Measurements from ENCODE around the gene MAFF.
A peak's percentile ranks its signal among the peaks of the same experiment; 100 is the strongest.
"Not testable (repeated sequence)": the region's sequence is repeated elsewhere in the genome, so short reads cannot be mapped to it uniquely, and the experiment has no call there.

The MAFF gene

GRCh38 chr22:38177926-38178604, 23.7 kb upstream of the MAFF start:
- peak; percentile 63 for DNase-seq

GRCh38 chr22:38178605-38178937, 23.2 kb upstream of the MAFF start:
- not testable (repeated sequence) for DNase-seq

GRCh38 chr22:38180841-38181452, 20.8 kb upstream of the MAFF start:
- no peak for DNase-seq

GRCh38 chr22:38181453-38182200, 20.2 kb upstream of the MAFF start, which contains the start of gene PLA2G6:
Gene PLA2G6, minus strand, starts transcription at chr22:38181830. Its CDS starts 12,404 bp downstream, at chr22:38169426.
- DNase-seq = peak; percentile 75

GRCh38 chr22:38184788-38185187, 17.0 kb upstream of the MAFF start:
- DNase-seq = no peak

- no peak for DNase-seq
Measured at GRCh38 chr22:38186429-38186828, 15.4 kb upstream of the MAFF start.

GRCh38 chr22:38187413-38188212, 14.2 kb upstream of the MAFF start:
- no peak for DNase-seq

GRCh38 chr22:38189104-38189503, 12.7 kb upstream of the MAFF start:
- no peak for DNase-seq

GRCh38 chr22:38190581-38190980, 11.2 kb upstream of the MAFF start:
- no peak for DNase-seq

- DNase-seq = no peak
Measured at GRCh38 chr22:38191055-38191454, 10.7 kb upstream of the MAFF start.

GRCh38 chr22:38191731-38192474, 9.9 kb upstream of the MAFF start:
- no peak for DNase-seq

GRCh38 chr22:38192475-38192863, 9.3 kb upstream of the MAFF start:
- DNase-seq = no peak

- no peak for DNase-seq
Measured at GRCh38 chr22:38193580-38193979, 8.2 kb upstream of the MAFF start.

GRCh38 chr22:38196791-38197419, 4.9 kb upstream of the MAFF start:
- DNase-seq = no peak

GRCh38 chr22:38199826-38200559, 1.8 kb upstream of the MAFF start:
- no peak for DNase-seq

- DNase-seq = no peak
Measured at GRCh38 chr22:38201371-38201710, 453 bp upstream of the MAFF start.

GRCh38 chr22:38202437-38203089, 769 bp downstream of the MAFF start:
- no peak for DNase-seq

GRCh38 chr22:38203090-38203810, 1.5 kb downstream of the MAFF start:
- DNase-seq = no peak

GRCh38 chr22:38203855-38204514, 2.2 kb downstream of the MAFF start:
- no peak for DNase-seq

GRCh38 chr22:38204784-38205183, 3.0 kb downstream of the MAFF start:
- no peak for DNase-seq
